Gastrocnemius medialis (tissue), 4 donors: Measurements from ENCODE around the gene STON2. TPM values are rescaled to one million over a fixed set of nuclear protein-coding genes. Genes with fewer than 3 reads are reported as not detected.

Experiments
- ATAC-seq, 2 donors: fragments of 150-250 bp; one replicate each; pipeline ENCODE4 v1.9.1; 2016
- DNase-seq, 2 donors: peaks; one replicate each; pipeline ENCODE4 v3.0.0-alpha.2; 2019
- H3K27ac ChIP-seq, 4 donors: fragments of 200-600 bp; sonication (generic); 1 replicate in 1 of 4; 2 replicates in 3 of 4; pipeline ENCODE4 v1.5.1; 2016 to 2018; ENCODE audit warnings: mild to moderate bottlenecking in 2 of 4, moderate library complexity in 1 of 4
- H3K27me3 ChIP-seq, 3 donors: fragments of 200-600 bp; sonication (generic) in 2 of 3; 1 replicate in 1 of 3; 2 replicates in 2 of 3; pipeline versions ENCODE4 v1.5.1 to v1.6.0; 2016 to 2019; ENCODE audit warnings: mild to moderate bottlenecking in 1 of 3, moderate library complexity in 1 of 3
- H3K36me3 ChIP-seq, 2 donors: fragments of 200-600 bp; sonication (generic) in 1 of 2; one replicate each; pipeline ENCODE4 v1.5.1; 2017 to 2018
- H3K4me1 ChIP-seq, 2 donors: fragments of 200-600 bp; sonication (generic) in 1 of 2; one replicate each; pipeline ENCODE4 v1.5.1; 2016 to 2017; ENCODE audit warnings: mild to moderate bottlenecking in 2 of 2
- H3K4me3 ChIP-seq, 4 donors: fragments of 200-600 bp; sonication (generic) in 3 of 4; 1 replicate in 1 of 4; 2 replicates in 3 of 4; pipeline ENCODE4 v1.5.1; 2016 to 2019; ENCODE audit warnings: mild to moderate bottlenecking in 2 of 4
- H3K9me3 ChIP-seq, 3 donors: fragments of 200-600 bp; sonication (generic) in 2 of 3; 1 replicate in 1 of 3; 2 replicates in 2 of 3; pipeline ENCODE4 v1.5.1; 2016 to 2019
- CTCF ChIP-seq, 5 experiments: fragments of 450-650 bp in 3 of 5; fragments of 200-600 bp in 2 of 5; sonication (generic) in 2 of 5; IDR thresholded peaks in 4 of 5; conservative IDR thresholded peaks in 1 of 5; 1 replicate in 4 of 5; 2 replicates in 1 of 5; pipeline ENCODE4 v1.5.1; 2016 to 2019; ENCODE audit warnings: antibody characterized with exemption in 5 of 5, mild to moderate bottlenecking in 3 of 5, moderate library complexity in 3 of 5
- POLR2A ChIP-seq, 2 donors: fragments of 450-650 bp; IDR thresholded peaks; one replicate each; pipeline ENCODE4 v1.6.1; 2017; ENCODE audit warnings: antibody characterized with exemption in 2 of 2, mild to moderate bottlenecking in 2 of 2, moderate library complexity in 2 of 2
- in situ Hi-C, 4 donors: fragments of 200-750 bp; cut with MboI; loops; one replicate each; pipeline versions ENCODE4 v1.15.0 to v1.8.0; 2017; ENCODE audit warnings: low sequenced_read_pairs in 4 of 4
- intact Hi-C: fragments of 100-400 bp; cut with DNase I; formaldehyde crosslinking; loops from one replicate; pipeline ENCODE4 v1.15.1; 2023; ENCODE audit warnings: low total_unique reads
- total RNA-seq, 4 donors: library from RNA; depleted of rRNA; stranded (reverse); fragments of >200 nt; gene quantifications; one replicate each; pipeline versions ENCODE4 v1.1.0 to v1.2.3, GENCODE V29; 2016

The STON2 gene
- total RNA-seq, 4 donors from 2014 or later, result 60.2 to 198 (median 161) TPM

- peak; percentile 63 to 71 for ATAC-seq
- no peak overlapping the region for H3K4me3 ChIP-seq
- DNase-seq, result no peak
- intact Hi-C loops, result loop anchor here (2.0 kb wide), 1 partner anchor 99 kb away; the partner anchor contains the start of gene STON2
- H3K27ac ChIP-seq, result peak overlapping the region; percentile 47 to 69 (median 62)
- H3K9me3 ChIP-seq, result no peaks in the 10 kb centered on the region
- no peaks in the 10 kb centered on the region for H3K36me3 ChIP-seq
- no peaks in the 10 kb centered on the region for H3K27me3 ChIP-seq
- peaks cover 44 to 49% of the 10 kb centered on the region in 2 donors for H3K4me1 ChIP-seq
- in situ Hi-C loops, result no loop called here
- TF ChIP-seq CTCF (IDR thresholded peaks at IDR 0.05 in 4 of 5, conservative IDR thresholded peaks at IDR 0.05 in 1 of 5), result no peak
- TF ChIP-seq POLR2A (IDR thresholded peaks at IDR 0.05), result no peak
Measured at GRCh38 chr14:81301371-81301770, 98.8 kb downstream of the STON2 start.

GRCh38 chr14:81298911-81299310 lies 101.2 kb downstream of the STON2 start:
- H3K36me3 ChIP-seq, result no peaks in the 10 kb centered on the region
- intact Hi-C loops (no loop called here), in situ Hi-C loops (no loop called here)
- H3K9me3 ChIP-seq, result no peaks in the 10 kb centered on the region
- DNase-seq (no peak), ATAC-seq (no peak)
- no peak overlapping the region for H3K4me3 ChIP-seq
- H3K4me1 ChIP-seq, result peaks cover 59% of the 10 kb centered on the region in 2 donors
- H3K27me3 ChIP-seq, result no peaks in the 10 kb centered on the region
- TF ChIP-seq CTCF (IDR thresholded peaks at IDR 0.05 in 4 of 5, conservative IDR thresholded peaks at IDR 0.05 in 1 of 5) (no peak), POLR2A (IDR thresholded peaks at IDR 0.05) (no peak)
- peak overlapping the region in 1 of 4 donors; percentile 32 for H3K27ac ChIP-seq

DNA sequence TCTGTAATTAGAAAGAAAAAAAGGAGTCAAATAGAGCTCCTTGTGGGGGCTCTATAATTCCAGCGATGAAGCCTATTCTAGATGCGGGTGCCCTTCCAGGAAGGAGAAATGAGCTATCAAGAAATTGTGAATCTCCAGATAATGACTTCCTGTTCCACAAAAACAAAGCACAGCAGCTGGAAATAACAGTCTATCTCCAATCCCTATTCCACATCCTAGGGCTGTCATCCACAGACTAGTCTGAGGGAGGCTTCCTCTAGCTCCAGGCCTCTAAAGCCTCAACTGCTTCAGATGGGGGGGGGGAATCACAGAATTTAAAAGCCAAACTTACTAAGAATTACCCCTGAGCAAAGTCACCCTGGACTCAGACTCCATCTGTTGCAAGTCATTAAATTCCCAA lies 102.0 kb downstream of the STON2 start:
- H3K27ac ChIP-seq, result peak overlapping the region in 2 of 4 donors; percentile 1 to 32
- no peak for ATAC-seq
- no peak overlapping the region for H3K4me3 ChIP-seq
- peaks cover 52% of the 10 kb centered on the region in 2 donors for H3K4me1 ChIP-seq
- TF ChIP-seq CTCF (IDR thresholded peaks at IDR 0.05 in 4 of 5, conservative IDR thresholded peaks at IDR 0.05 in 1 of 5) (no peak), POLR2A (IDR thresholded peaks at IDR 0.05) (no peak)
- H3K9me3 ChIP-seq, result no peaks in the 10 kb centered on the region
- no peaks in the 10 kb centered on the region for H3K36me3 ChIP-seq
- intact Hi-C loops (no loop called here), in situ Hi-C loops (no loop called here)
- DNase-seq, result no peak
- H3K27me3 ChIP-seq, result no peaks in the 10 kb centered on the region

- Histone ChIP-seq H3K27me3 (no peaks in the 10 kb centered on the region), H3K36me3 (no peaks in the 10 kb centered on the region), H3K9me3 (no peaks in the 10 kb centered on the region), H3K4me3 (no peak overlapping the region), H3K4me1 (peaks cover 40 to 41% of the 10 kb centered on the region in 2 donors), H3K27ac (peak overlapping the region in 3 of 4 donors; percentile 2 to 45 (median 3))
- TF ChIP-seq POLR2A (IDR thresholded peaks at IDR 0.05) (no peak), CTCF (IDR thresholded peaks at IDR 0.05 in 4 of 5, conservative IDR thresholded peaks at IDR 0.05 in 1 of 5) (no peak)
- peak; percentile 72 to 76 for ATAC-seq
- intact Hi-C loops, result no loop called here
- DNase-seq, result no peak
- in situ Hi-C loops, result no loop called here
Measured at GRCh38 chr14:81295958-81296923, 103.9 kb downstream of the STON2 start.
